SK-N-SH (cell line): ENCODE measurements around the gene EPB41L4B.

ENCODE experiments used
- CTCF ChIP-seq: fragments of 200-600 bp; sonication (generic); IDR thresholded peaks from 2 replicates; pipeline ENCODE4 v1.6.1; 2017; ENCODE audit warnings: antibody characterized with exemption, mild to moderate bottlenecking, moderate library complexity
- FOXM1 ChIP-seq: IDR thresholded peaks from 2 replicates; pipeline ENCODE4 v1.4.0; 2012; ENCODE audit warnings: low read depth, mild to moderate bottlenecking
- GATA2 ChIP-seq: sonication (generic); formaldehyde crosslinking; IDR thresholded peaks from 2 replicates; pipeline ENCODE4 v1.5.0; 2020; ENCODE audit warnings: mild to moderate bottlenecking, missing genetic modification reagents
- JUND ChIP-seq: IDR thresholded peaks from 2 replicates; pipeline ENCODE4 v1.4.0; 2012
- PBX3 ChIP-seq: IDR thresholded peaks from 2 replicates; pipeline ENCODE4; 2012
- POLR2AphosphoS5 ChIP-seq: IDR thresholded peaks from 2 replicates; pipeline ENCODE4 v1.6.1; 2012; ENCODE audit warnings: low read depth, low read length
- REST ChIP-seq: IDR thresholded peaks from 2 replicates; pipeline ENCODE4 v1.6.1; 2012; ENCODE audit warnings: mild to moderate bottlenecking, low read depth, low read length, moderate library complexity

- TF ChIP-seq CTCF (no peak), JUND (no peak), POLR2AphosphoS5 (no peak), PBX3 (no peak), GATA2 (CRISPR knock-in tag) (no peak), REST (no peak), FOXM1 (no peak)
These were observed 171.1 kb downstream of the EPB41L4B start for GRCh38 chr9:109149722-109150121.
